ENCODE data around the gene TSPAN16. TPM values are rescaled to one million over a fixed set of nuclear protein-coding genes. Genes with fewer than 3 reads are reported as not detected.
"Not testable (repeated sequence)": the region's sequence is repeated elsewhere in the genome, so short reads cannot be mapped to it uniquely, and the experiment has no call there.

The TSPAN16 gene
- total RNA-seq, 2 experiments from 2014 or later: not detected

- Mint-ChIP-seq H3K4me3 (no peak overlapping the region), H3K27ac (no peak overlapping the region), H3K4me1 (peaks cover 20% of the 10 kb centered on the region), H3K27me3 (peaks cover 39% of the 10 kb centered on the region), H3K9me3 (no peaks in the 10 kb centered on the region), H3K36me3 (no peaks in the 10 kb centered on the region)
- DNase-seq: no peak
Observed at GRCh38 chr19:11322269-11323024, 26.5 kb downstream of the TSPAN16 start.

GRCh38 chr19:11323601-11324078 lies 27.7 kb downstream of the TSPAN16 start:
- DNase-seq: no peak
- Mint-ChIP-seq H3K4me3 (peak overlapping the region; percentile 47), H3K36me3 (no peaks in the 10 kb centered on the region), H3K27me3 (peaks cover 29% of the 10 kb centered on the region), H3K27ac (peak overlapping the region; percentile 73), H3K4me1 (peaks cover 20% of the 10 kb centered on the region), H3K9me3 (no peaks in the 10 kb centered on the region)

GRCh38 chr19:11324079-11324661 lies 28.2 kb downstream of the TSPAN16 start:
- Mint-ChIP-seq H3K36me3 (no peaks in the 10 kb centered on the region), H3K27me3 (peaks cover 24% of the 10 kb centered on the region), H3K9me3 (no peaks in the 10 kb centered on the region), H3K27ac (peak overlapping the region; percentile 73), H3K4me1 (peaks cover 20% of the 10 kb centered on the region), H3K4me3 (peak overlapping the region; percentile 47)
- DNase-seq: peak; percentile 31

GRCh38 chr19:11324748-11325389 lies 28.9 kb downstream of the TSPAN16 start:
- Mint-ChIP-seq H3K4me3 (peak overlapping the region; percentile 7), H3K27ac (peak overlapping the region; percentile 73), H3K4me1 (peaks cover 20% of the 10 kb centered on the region), H3K9me3 (no peaks in the 10 kb centered on the region), H3K36me3 (no peaks in the 10 kb centered on the region), H3K27me3 (peaks cover 19% of the 10 kb centered on the region)
- no peak for DNase-seq

GRCh38 chr19:11325544-11325943 lies 29.6 kb downstream of the TSPAN16 start:
- peaks cover 19% of the 10 kb centered on the region for H3K4me1 Mint-ChIP-seq
- H3K4me3 Mint-ChIP-seq: no peak overlapping the region
- H3K27ac Mint-ChIP-seq: no peak overlapping the region
- no peaks in the 10 kb centered on the region for H3K36me3 Mint-ChIP-seq
- no peak for DNase-seq
- H3K27me3 Mint-ChIP-seq: peaks cover 17% of the 10 kb centered on the region
- H3K9me3 Mint-ChIP-seq: no peaks in the 10 kb centered on the region

GRCh38 chr19:11330127-11330526 lies 34.2 kb downstream of the TSPAN16 start:
- H3K9me3 Mint-ChIP-seq: no peaks in the 10 kb centered on the region
- no peak overlapping the region for H3K27ac Mint-ChIP-seq
- H3K4me1 Mint-ChIP-seq: no peaks in the 10 kb centered on the region
- no peak for DNase-seq
- H3K36me3 Mint-ChIP-seq: peaks cover 7% of the 10 kb centered on the region
- H3K27me3 Mint-ChIP-seq: no peaks in the 10 kb centered on the region
- H3K4me3 Mint-ChIP-seq: no peak overlapping the region

GRCh38 chr19:11331502-11331901 lies 35.5 kb downstream of the TSPAN16 start:
- peaks cover 15% of the 10 kb centered on the region for H3K36me3 Mint-ChIP-seq
- no peak for DNase-seq
- H3K4me1 Mint-ChIP-seq: no peaks in the 10 kb centered on the region
- H3K27ac Mint-ChIP-seq: no peak overlapping the region
- no peaks in the 10 kb centered on the region for H3K9me3 Mint-ChIP-seq
- H3K27me3 Mint-ChIP-seq: no peaks in the 10 kb centered on the region
- no peak overlapping the region for H3K4me3 Mint-ChIP-seq

- no peaks in the 10 kb centered on the region for H3K9me3 Mint-ChIP-seq
- no peaks in the 10 kb centered on the region for H3K27me3 Mint-ChIP-seq
- peaks cover 17% of the 10 kb centered on the region for H3K36me3 Mint-ChIP-seq
Observed at GRCh38 chr19:11332822-11333221, 36.9 kb downstream of the TSPAN16 start.

GRCh38 chr19:11333838-11334237 lies 37.9 kb downstream of the TSPAN16 start:
- H3K9me3 Mint-ChIP-seq, DNase-seq, H3K27ac Mint-ChIP-seq, H3K4me3 Mint-ChIP-seq, H3K27me3 Mint-ChIP-seq: not testable (repeated sequence)
- peaks cover 11% of the 10 kb centered on the region for H3K4me1 Mint-ChIP-seq
- H3K36me3 Mint-ChIP-seq: peaks cover 17% of the 10 kb centered on the region

More at GRCh38 chr19:11332822-11333221, 36.9 kb downstream of the TSPAN16 start:
- Mint-ChIP-seq H3K27ac (no peak overlapping the region), H3K4me1 (peaks cover 6% of the 10 kb centered on the region), H3K4me3 (no peak overlapping the region)
- no peak for DNase-seq

- no peak for DNase-seq
- H3K4me1 Mint-ChIP-seq: peaks cover 17% of the 10 kb centered on the region
- H3K36me3 Mint-ChIP-seq: peaks cover 17% of the 10 kb centered on the region
- no peak overlapping the region for H3K4me3 Mint-ChIP-seq
- H3K27me3 Mint-ChIP-seq: no peaks in the 10 kb centered on the region
- no peak overlapping the region for H3K27ac Mint-ChIP-seq
- no peaks in the 10 kb centered on the region for H3K9me3 Mint-ChIP-seq
Observed at GRCh38 chr19:11335449-11336146, 39.6 kb downstream of the TSPAN16 start.

GRCh38 chr19:11337080-11337479 lies 41.1 kb downstream of the TSPAN16 start:
- H3K27ac Mint-ChIP-seq: no peak overlapping the region
- no peaks in the 10 kb centered on the region for H3K27me3 Mint-ChIP-seq
- no peak overlapping the region for H3K4me3 Mint-ChIP-seq
- no peaks in the 10 kb centered on the region for H3K9me3 Mint-ChIP-seq
- H3K4me1 Mint-ChIP-seq: peaks cover 17% of the 10 kb centered on the region
- H3K36me3 Mint-ChIP-seq: peaks cover 17% of the 10 kb centered on the region
- no peak for DNase-seq

- Mint-ChIP-seq H3K9me3 (no peaks in the 10 kb centered on the region), H3K4me1 (peaks cover 17% of the 10 kb centered on the region), H3K27ac (no peak overlapping the region), H3K4me3 (no peak overlapping the region), H3K27me3 (no peaks in the 10 kb centered on the region), H3K36me3 (peaks cover 20% of the 10 kb centered on the region)
- no peak for DNase-seq
Observed at GRCh38 chr19:11338121-11338520, 42.2 kb downstream of the TSPAN16 start.

GRCh38 chr19:11338569-11339253 lies 42.8 kb downstream of the TSPAN16 start:
- H3K27ac Mint-ChIP-seq: no peak overlapping the region
- H3K27me3 Mint-ChIP-seq: no peaks in the 10 kb centered on the region
- peaks cover 20% of the 10 kb centered on the region for H3K36me3 Mint-ChIP-seq
- DNase-seq: no peak
- H3K4me1 Mint-ChIP-seq: peaks cover 17% of the 10 kb centered on the region
- H3K4me3 Mint-ChIP-seq: peak overlapping the region; percentile 72
- H3K9me3 Mint-ChIP-seq: no peaks in the 10 kb centered on the region

GRCh38 chr19:11339254-11340098 lies 43.5 kb downstream of the TSPAN16 start, which contains the start of gene RAB3D:
RAB3D (minus strand) TSS chr19:11339657; CDS start chr19:11337399, 2,258 bp downstream.
- no peaks in the 10 kb centered on the region for H3K9me3 Mint-ChIP-seq
- no peak within 1 kb of the TSS for H3K27ac Mint-ChIP-seq
- H3K36me3 Mint-ChIP-seq: peaks cover 16% of the 10 kb centered on the region
- H3K4me3 Mint-ChIP-seq: peak within 1 kb of the TSS; percentile 72
- peaks cover 20% of the 10 kb centered on the region for H3K4me1 Mint-ChIP-seq
- no peaks in the 10 kb centered on the region for H3K27me3 Mint-ChIP-seq
- DNase-seq: peak; percentile 83

Data from activated naive CD8-positive, alpha-beta T cell treated with anti-CD3 and anti-CD28 coated beads for 36 hours (primary cell).